T follicular helper cell (primary cell): ENCODE data around the gene CHMP2A.

Source experiments
- DNase-seq: peaks from one replicate; pipeline ENCODE4 v3.0.0-alpha.2; 2020; ENCODE audit warnings: low read depth

The CHMP2A gene

GRCh38 chr19:58569943-58570670 is 15.2 kb upstream of the CHMP2A start:
- no peak for DNase-seq

- no peak for DNase-seq
Measured at GRCh38 chr19:58569191-58569942, 14.5 kb upstream of the CHMP2A start.

DNA sequence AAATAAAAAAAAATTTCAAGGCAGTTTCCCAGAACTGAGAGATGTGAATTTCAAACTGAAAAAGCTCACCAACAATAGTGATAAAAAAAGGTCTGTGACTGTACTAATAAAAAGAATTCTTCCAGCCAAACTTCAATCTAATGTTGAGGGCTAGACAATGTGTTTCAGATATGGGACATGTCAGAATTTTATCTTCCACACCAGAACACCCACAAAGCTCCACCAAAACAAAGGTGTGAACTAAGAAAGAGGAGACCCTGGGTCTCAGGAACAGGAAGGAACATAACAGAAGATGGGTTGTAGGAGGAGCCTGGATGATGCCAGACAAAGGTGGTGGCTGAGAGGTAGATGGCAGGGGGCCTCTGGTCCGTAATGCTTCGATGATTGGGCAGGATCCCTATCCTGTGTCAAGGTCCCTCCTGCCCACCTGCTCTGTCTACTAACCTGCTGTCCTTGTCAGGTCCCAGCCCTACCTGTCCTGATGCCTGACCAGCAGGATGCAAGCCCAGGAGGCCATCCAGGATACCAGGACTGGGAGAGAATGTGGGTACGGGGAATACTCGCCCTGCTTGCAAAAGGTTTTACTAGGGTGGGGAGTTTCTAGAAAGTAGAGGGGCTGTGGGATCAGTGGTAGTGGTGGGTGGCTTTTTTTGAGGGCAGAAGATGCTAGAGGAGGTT is 13.7 kb upstream of the CHMP2A start:
- DNase-seq = no peak

DNA sequence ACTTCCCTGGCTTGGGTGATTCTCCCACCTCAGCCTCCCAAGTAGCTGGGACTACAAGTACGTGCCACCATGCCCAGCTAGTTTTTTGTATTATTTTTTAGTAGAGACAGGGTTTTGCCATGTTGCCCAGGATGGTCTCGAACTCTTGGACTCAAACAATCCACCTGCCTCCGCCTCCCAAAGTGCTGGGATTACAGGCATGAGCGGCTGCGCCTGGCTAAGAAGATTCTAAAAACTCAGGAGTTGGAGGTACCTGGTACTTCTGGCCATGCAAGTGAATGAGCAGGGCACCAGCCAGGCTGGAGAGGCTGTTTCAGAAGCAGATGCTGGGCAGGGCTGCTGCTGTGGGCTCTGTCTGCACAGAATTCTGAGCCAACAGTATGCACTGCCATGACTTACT is 12.1 kb upstream of the CHMP2A start:
- no peak for DNase-seq

- no peak for DNase-seq
Measured at GRCh38 chr19:58563823-58564222, 8.9 kb upstream of the CHMP2A start.

GRCh38 chr19:58563034-58563573 is 8.2 kb upstream of the CHMP2A start:
- DNase-seq = no peak

GRCh38 chr19:58562122-58563033 is 7.5 kb upstream of the CHMP2A start:
- DNase-seq = no peak

- no peak for DNase-seq
Measured at GRCh38 chr19:58561373-58562121, 6.6 kb upstream of the CHMP2A start.

GRCh38 chr19:58560921-58561320 is 6.0 kb upstream of the CHMP2A start:
- DNase-seq = no peak

DNA sequence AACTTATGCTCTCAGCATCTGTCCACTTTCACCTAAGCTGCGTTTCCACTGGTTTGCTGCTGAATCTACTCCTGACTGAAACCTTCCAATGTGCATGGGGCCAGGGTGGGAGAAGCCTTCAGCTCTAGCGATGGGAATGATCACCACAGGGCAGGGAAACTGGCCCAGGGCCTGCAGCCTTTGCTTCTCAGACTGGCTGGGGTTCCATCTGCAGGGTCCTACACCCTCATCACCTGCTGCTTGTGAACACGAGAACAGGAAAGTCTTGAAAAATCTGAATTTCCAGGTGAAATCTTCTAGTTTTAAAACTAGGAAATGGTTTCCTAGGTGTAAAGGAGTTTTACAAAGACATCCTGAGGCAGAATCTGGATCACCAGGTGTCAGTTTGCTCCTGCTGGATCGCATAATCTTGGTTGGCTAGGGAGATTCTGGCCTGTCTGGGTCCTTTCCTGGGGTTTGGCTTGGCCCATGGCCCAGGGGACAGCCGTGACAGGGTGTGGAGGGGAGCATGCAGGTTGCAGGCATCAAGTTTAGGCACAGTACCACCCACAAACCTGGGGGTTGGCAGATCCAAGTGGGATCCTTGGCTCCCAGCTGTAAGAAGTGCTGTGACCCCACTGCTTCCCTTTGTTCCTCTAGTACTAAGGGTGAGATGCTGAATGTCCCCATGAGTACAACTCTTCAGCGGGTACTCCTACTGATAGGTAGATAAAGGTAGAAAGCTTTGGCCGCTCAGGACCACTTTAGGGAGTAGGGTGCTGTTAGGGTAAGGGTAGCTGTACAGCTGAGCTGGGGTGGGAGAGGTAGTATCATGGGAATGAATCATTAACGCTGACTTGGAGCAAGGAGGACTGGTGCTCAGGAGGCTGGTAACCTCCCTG is 5.3 kb upstream of the CHMP2A start:
- DNase-seq = no peak

- no peak for DNase-seq
Measured at GRCh38 chr19:58559275-58560006, 4.5 kb upstream of the CHMP2A start.

DNA sequence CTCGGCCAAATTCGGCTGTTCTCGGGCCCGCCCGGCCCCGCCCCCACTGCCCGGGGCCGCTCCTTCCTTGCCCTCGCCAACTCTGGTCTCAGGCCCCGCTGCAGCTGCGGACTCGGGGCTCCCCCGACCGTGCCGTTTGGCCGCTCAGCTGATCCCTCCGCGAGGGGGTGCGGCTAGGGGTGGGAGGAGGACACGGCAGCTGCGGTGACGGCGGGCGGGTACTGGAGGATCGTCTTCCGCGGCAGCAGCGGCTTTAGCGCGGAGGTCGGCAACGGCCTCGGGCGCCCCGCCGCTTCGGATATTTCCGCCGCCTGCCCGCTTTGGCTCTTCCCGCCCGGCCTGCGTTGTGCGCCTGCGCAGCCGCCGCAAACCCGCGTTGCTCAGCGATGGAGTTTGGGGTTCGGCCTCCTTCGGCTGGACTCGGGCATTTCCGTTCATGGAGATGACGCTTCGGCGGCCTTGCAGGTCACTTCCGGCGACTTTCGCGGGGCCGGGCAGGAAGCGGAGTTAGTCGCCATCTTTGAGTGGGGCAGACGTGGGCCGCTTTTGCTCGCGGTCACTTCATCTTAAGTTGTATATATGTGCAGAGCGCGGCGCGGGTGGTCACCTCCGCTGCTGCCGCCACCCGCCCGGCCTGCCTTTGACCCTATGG is 3.8 kb upstream of the CHMP2A start:
- peak; percentile 100 for DNase-seq

- DNase-seq = peak; percentile 61
Measured at GRCh38 chr19:58558066-58558622, 3.2 kb upstream of the CHMP2A start, which contains the start of gene UBE2M. Gene UBE2M (minus strand): TSS chr19:58558611. CDS start chr19:58558381, 230 bp downstream.

DNA sequence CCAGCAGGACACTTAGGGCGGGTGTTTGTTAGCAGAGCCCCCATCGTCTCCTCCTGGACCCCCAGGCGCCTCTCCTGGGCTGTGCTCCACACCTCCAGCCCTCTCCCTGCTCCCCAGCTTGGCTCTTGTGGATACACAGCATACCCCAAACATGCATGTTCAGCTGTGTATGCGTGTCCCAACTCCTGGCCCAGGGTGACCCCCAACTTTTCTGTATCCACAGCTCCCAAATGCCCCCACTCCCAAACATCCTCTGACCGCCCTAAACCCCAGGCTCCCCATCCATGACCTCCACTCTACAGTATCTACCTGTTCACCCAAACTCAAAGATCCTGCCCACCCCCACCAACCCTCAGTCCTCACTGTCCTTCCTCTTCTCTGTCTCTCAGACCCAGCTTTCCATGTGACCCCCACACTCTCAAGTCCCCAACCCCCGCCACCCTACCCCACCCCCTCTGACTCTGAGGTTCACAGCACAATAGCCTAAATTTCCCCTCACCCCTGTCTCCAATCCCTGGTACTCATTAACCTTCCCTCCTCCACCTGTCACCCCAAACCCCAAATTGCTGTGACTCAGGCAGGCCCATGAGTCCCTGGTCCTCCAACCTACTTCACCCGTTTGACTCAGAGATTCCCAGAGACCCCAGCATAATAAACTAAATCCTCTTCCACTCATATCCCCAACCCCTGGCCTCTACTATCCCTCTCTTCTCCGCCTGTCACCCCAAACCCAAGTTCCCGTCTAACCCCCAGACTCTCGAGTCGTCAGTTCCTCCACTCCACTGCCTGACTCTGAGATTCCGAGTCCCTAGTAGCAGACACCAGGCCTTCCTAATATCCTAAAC is 2.5 kb upstream of the CHMP2A start:
- no peak for DNase-seq

GRCh38 chr19:58556622-58557220 is 1.8 kb upstream of the CHMP2A start:
- DNase-seq = no peak

DNA sequence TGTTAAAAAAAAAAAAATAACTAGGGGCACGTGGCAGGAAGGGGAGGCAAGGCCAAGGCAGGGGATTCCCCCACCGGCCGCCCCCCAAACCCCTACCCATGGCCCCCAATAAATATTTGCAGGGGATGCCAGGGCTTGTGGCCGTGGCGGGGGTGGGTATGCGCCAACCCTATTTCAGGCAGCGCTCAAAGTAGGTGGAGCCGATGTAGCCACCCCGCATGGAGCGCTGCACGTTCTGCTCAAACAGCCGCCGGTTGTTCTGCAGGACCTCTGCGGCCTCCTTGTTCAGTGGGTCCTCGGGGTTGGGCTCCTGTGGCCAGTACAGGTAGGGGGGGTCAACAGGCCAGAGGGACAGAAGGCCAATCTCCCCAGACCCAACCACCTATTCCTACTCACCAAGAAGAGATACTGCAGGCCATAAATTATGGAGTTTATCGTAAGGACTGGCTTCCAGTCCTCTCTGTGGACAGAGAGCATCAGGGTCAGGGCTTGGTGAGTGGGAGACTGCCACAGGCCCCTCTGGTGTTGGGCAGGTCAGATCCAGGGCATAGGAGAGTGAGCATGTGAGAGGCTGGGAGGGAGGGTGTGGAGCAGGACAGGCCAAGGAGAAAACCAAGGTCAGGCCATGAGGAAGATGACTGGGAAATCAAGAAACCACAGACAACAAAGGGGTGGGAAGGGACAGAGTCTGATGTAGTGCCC is 1.2 kb upstream of the CHMP2A start:
- no peak for DNase-seq
